ENCODE data around the gene CCDC74B.
"Not testable (repeated sequence)": the region's sequence is repeated elsewhere in the genome, so short reads cannot be mapped to it uniquely, and the experiment has no call there.

GRCh38 chr2:130148515-130148914 is 3.6 kb upstream of the CCDC74B start:
- TF ChIP-seq POLR2A, CTCF (IDR thresholded peaks at IDR 0.05): not testable (repeated sequence)
